ENCODE results near the gene ANKH.
"Not testable (repeated sequence)": the region's sequence is repeated elsewhere in the genome, so short reads cannot be mapped to it uniquely, and the experiment has no call there.

The ANKH gene

DNA sequence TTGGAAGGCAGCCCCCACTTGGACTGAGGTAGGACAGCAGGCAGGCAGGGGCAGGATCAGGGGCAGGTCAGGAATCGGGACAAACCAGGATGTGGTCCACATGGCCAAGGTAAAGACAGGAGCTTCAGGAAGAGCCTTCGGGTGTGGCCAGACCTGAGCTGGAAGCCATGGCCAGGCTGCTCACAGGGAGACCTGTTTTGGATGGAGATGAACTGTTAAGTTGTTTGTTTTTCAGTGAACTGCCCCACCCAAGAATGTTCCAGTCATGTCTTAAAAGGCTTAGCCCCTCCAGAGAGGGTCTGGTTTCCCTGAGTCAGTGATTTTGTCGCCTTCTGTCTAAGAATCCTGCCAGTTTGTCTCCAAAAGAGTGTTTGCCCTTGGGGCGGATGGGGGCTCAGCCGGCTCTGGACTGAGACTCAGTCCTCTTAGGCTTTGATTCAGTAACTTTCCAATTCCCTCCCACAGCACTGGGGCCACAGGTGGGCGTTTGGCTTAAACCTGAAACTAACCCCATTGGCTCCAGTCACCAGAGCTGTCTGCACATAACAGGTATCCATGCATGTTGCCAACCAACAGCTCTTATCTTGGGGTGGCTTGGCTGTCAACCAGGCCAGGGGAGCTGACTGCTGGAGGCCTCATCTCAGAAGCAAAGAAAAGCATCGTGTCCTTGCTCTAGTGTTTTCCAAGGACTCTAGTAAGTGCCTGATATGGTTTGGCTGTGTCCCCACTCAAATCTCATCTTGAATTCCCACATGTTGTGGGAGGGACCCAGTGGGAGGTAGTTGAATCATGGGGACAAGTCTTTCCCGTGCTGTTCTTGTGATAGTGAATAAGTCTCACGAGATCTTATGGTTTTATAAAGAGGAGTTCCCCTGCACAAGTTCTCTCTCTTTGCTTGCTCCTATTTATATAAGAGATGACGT lies 11.3 kb upstream of the ANKH start:
- no peak for DNase-seq

DNA sequence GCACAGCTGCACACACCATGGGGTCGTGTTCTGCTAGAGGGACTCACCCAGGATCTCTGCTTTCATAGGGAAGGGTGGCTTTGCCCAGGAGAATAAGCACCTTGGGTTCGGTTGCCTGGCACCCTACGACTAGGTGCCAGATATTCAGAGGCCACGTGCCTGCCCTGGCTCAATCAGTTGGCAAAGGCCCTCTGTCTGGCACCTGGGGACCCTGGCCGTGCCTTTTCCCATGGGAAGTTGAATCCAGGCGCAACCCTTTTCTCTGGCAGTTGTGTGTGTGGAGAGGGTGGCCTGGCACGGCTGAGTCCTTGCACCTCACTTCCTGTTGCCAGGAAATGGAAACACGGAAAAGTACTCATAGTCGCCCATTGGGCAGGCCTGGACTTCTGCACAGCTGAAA lies 10.2 kb upstream of the ANKH start:
- DNase-seq, result no peak

DNA sequence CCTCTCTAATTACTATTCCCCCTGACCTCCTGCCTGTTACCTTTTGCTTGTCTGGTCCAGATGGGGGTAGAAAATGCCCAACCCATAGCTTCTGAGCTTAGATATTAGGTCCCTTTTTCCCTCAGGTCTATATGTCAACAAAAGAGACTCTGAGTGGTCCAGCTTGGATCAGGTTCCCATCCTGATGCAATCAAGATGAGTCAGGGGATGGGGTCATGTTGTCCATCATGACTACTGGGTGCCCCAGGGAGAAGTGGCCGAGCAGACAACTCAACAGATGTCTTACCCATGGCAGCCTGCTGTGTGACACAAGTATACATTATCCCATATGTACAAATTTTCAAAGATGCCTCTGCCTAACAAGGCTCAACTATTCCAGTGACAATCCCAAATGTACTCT lies 9.1 kb upstream of the ANKH start:
- no peak for DNase-seq

DNA sequence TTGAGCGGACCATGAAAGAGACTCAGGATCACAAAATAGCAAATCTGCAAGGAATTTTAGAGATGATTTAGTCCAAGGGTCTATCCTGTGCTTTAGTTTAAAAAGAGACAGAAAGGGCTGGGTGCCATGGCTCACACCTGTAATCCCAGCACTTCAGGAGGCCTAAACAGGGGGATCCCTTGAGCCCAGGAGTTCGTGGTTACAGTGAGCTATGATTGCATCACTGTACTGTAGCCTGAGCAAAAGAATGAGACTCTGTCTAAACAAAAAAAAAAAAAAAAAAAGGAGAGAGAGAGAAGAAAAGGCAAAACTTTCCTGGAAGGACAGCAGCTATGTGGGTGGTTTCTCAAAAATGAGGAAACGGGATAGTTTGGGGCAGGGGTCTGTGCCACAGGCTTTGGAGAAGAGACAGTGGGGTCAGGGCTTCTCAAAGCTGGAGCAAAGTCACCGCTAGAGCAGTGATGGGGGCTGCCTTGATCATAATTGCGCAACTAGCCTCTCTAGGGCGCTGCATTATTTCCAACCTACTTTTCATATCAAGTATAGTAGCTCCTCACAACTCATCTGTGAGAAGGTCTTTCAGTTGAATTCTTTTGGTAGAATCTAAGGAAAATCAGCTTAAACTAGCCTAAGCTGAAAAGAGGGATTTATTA lies 8.5 kb upstream of the ANKH start:
- DNase-seq, result no peak

DNA sequence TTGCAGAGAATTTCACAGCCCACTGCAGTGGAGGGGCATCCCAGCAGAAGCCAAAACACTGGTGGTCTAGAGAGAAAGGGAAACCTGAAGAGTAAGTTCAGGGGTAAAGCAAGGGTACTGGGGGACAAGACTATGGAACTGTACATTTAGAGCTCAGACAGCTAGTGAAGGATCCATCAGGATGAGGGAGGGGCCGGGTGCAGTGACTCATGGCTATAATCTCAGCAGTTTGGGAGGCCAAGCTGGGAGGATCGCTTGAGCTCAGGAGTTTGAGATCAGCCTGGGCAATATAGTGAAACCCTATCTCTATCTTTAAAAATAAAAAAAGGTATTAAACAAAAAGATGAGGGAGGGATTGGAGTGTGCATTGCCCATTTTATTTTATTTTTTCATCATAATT lies 7.8 kb upstream of the ANKH start:
- no peak for DNase-seq

DNA sequence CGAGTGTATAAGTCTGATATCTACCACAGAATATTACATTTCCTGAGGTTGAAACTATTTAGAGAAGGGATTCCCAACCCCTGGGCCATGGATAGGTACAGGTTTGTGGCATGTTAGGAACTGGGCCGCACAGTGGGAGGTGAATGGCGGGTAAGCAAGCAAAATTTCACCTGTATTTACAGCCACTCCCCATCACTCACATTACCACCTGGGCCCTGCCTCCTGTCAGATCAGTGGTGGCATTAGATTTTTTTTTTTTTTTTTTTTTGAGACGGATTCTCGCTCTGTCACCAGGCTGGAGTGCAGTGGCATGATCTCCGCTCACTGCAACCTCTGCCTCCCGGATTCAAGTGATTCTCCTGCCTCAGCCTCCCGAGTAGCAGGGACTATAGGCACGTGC lies 6.6 kb upstream of the ANKH start:
- not testable (repeated sequence) for DNase-seq

DNA sequence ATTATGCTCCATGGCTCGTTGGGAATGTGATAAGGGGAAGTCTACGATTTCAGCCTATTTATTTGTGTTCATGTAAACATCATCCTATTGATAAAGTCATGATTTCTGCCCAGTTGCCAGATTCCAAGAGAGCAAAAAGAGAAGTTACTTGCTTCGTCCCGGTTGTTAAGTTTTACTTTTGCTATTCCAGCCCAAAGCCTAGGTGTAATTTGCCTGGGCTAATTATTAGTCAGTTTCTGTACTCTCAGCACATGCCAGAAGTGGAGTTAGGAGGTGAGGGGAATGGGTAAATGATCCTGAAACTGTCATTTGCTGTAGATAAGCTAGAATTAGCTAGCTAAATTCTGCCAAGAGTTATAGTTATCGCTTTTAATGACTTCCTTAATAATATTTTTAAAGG lies 4.5 kb upstream of the ANKH start:
- no peak for DNase-seq

DNA sequence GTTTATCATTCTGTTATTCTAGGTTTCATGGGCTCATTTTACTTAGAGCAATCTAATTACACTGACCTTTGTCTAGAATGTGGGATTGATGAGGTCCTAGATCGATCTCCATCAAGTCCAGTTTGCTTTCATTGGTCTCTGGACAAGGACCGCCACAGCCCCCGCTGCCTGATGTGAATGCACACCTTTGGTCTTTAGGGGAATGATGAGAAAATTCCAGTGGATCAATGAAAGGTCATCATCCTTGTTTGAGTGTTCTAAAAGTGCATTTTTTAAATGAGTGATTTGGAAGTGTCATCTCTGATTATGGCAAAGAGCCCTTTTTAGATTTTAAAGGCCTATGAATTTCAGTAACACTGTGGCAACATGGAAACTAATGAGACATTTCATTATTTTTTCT lies 2.2 kb upstream of the ANKH start:
- no peak for DNase-seq

DNA sequence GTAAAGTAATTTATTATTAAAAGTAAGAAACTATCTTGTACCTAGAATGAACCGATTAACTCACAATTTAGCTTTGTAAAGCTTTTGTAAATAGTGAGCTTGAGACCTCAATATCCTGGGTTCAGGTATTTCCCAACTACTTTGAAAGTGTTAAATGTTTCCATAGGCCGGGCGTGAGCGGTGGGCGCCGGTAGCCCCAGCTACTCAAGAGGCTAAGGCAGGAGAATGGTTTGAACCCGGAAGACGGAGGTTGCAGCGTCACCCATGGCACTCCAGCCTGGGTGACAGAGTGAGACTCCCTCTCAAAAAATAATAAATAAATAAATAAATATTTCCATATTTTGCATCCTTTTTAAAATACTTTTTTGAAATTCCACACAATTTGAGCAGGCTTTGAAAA lies 1.5 kb upstream of the ANKH start:
- no peak for DNase-seq

DNA sequence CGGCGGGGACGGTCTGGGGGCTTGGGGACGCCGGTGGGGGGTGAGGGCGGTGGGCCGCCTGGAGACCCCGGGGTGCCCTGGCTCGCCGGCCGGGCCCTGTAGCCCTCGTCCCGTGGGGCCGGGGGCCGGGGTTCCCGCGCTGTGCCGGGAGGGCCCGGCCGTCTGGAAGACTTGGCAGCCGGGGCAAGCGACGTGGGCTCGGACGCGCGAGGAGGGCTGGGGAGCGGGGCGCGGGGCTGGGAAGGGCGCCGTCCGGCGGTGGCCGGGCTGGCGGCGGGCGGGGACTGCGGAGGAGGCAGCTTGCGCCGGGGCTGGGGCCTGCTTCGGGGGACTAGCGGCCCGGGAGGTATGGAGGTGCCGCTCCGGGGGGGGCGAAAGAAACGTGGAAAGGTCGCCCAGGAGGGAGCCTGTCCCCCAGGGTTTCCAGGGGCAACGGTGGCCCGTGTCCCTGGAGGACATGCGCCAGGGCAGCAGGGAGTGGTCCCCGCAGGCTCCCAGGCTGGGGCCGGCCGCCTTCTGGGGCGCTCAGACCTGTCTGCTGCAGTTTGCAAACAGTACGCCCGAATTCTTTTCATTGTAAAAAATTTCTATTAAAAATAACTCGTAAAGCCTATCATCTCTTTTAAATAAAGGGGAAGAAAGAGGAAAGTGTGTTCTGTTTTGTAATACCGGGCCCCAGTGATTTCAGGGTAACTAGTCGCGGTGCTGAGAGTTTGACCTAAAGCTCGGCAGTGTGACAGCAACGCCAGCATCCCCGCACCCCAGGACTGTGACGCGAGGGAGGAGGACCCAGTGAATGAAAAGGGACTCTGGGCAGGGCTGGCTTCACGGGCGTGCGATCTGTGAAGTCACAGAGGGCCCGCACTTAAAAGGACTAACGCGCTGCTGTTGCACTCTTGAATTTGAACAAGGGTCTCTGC lies 752 bp upstream of the ANKH start:
- DNase-seq, result peak; percentile 73

DNA sequence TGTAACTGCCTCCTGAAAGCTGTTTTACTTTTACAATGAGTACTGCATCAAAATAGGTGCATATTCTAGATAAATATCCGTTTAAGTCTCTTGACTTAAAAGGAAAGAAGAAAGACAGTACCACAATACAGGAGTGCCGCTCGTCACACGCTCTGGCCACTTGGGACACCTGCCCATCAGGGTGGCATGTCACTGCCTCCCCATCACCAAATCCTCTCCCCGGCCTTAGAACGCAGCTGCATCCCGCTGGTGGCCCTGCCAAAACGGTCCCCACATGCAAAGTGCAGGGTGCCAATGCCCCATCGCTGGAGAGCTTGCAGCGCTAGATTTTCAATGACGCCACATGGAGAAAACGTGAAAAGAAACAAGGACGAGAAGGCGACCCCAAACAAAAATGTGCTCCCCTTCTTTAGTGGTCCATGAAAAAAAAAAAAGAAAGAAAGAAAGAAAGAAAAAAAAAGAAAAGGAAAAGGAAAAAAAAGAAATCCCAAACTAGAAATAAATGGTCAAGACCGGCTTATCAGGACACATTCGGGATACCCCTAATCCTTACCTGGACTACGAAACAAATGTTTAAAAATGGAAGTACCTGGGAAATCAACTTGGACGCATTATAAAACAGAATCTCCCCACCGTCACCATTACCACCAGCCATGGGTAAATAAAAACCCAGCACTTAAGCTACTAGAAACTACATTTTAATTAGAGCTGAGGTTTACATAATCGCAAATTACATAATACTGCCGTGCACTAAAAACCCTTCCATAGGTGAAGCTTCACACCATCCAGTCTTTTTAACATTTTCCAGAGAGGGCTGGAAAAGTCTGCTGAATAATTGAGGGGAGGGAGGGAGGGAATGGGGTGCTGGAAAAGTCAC lies 1.0 kb downstream of the ANKH start:
- DNase-seq, result peak; percentile 59

DNA sequence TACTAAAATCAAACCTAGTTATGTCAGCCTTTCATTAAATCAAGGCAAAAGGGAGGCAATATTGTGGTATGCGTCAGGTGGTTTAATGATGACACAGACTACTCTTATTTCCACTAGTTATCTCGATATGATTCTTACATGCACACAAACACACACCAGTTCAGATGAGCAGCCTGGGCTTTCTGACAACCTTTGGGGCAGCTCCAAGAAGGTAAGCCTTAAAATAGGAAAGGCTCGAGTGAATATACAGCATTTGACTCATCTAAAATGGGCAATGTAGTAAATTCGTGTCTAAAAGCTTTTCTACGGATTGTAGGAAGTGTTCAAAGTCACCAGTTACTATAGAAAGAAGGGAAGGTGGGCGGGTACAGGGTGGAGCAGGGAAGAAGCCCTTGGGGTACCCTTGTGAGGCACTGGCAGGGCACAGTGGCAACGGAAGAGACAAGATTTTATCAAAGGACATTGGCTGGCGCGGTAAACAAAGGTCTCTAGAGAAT lies 1.9 kb downstream of the ANKH start:
- no peak for DNase-seq

DNA sequence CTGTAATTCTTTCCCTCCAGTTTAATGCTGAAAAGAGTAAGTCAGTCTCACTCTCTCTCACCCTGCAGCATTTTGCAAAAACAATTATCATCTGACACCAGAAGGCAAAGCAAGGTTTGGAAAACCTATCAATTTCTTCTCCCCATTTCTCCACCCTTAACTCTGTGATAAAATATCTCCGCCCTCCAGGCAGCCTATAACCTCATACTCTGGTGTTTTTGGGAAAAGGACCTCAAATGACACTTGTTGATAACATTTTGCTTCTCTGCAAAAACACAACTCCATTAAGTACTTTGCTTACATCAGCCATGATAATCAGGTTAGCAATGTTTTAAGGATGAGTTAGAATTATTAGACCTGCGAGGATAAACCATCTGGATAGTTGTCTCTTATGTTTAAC lies 2.3 kb downstream of the ANKH start:
- no peak for DNase-seq

DNA sequence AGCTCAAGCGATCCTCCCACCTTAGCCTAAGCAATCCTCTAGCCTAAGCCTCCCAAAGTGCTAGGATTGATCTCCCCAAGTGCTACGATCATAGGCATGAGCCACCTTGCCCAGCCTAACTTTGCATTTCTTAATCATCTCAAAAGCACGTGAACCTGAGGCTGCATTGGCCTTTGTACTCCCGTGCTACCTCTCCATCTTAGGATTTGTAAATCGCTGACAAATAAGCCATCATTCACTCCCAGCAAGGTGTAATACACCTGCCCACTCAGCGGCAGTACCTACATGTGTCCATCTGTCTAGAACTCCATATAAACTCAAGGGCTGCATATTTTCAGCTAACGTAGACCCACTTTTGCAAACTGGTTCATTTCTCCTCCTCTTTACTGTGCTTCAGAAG lies 2.8 kb downstream of the ANKH start:
- no peak for DNase-seq

DNA sequence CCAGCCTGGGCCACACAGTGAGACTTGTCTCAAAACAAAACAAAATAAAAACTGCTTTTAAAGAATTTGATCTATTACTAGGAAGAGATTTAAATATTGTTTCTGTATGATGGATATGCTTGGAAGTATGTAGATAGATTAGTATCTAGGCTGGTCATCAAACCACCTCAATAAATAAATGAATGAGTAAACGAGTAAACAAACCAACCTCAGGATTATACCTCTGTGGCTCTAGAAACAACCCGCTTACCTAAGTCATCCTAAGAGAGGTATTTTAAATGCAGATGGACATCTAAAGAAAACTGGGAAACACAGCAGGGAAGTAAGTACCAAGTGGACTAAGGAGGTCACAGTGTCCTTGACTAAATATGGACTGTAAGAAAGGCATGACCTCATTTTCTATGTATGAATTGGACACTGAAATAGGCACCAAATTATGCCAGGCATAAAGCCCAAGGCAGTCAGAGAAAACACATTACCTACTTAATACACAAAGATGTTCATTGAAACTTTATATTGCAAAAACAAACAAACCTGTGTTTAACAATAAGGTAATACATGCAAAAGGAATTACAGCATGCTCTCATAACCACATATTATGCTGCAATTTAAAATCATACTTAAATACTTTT lies 7.3 kb downstream of the ANKH start:
- no peak for DNase-seq

DNA sequence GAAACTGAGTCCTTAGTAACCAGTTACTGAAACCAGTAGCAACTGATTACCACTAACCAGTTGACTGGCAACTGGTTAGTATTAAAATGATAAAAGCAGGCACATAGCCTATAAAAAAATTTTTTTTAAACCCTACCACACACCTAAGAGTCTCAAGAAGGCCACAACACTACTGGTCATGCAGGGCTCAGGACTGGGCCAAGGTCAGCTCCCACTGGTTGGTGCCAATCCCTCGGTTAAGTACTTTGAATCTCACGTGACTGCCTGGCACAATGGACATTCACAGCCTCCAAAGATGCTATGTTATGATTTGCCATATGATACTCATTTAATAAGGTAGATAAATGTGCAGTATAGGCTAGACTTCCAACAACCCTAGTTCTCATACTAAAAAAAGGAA lies 8.5 kb downstream of the ANKH start:
- DNase-seq, result no peak

DNA sequence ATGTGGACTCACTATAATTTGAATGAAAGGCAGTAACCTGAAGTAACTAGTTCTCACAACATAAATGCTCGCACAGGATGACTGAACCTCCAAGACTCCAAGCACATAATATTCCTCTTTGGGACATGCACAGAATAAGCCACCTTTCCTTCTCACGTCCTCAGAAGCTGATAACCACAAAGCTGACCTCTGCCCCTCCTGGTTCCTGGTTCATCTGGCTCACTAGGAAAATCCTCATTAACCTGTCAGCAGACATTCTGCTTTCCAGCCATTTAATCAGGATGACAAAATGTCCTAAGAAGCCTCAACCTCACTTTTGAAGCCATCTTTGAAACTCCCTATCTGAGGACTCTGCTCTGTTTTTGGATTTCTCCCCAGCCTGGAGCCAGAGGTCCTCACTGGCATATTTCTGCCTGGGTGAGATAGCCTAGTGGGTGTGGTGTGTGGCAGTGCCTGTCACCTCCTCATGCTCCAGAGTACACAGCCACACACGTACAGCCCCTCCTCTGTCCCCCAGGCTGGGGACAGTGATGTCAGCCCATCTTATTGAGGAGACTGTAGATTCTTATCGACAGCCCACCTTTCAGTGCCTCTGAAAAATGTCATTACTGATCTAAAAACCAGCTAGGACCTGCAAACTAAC lies 10.3 kb downstream of the ANKH start:
- no peak for DNase-seq

DNA sequence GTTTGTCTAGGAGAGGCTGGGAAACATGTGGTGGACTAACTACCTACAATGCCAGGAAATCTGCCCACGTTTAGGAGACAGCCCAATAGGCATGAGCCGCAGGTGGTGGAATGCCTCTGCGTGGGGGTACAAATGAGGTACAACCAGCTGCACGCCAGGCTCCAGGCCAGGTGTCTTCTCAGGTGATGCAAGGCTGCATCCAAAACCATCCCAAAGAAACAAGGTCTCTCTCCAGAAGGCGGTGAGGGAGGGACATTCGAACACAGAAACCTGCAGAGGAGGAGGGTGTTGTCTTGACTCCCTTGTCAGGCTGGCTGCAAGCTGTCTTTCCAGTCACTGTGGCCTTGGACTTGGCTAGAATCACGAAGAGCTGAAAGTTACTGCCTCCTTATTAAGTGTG lies 11.6 kb downstream of the ANKH start:
- no peak for DNase-seq

DNA sequence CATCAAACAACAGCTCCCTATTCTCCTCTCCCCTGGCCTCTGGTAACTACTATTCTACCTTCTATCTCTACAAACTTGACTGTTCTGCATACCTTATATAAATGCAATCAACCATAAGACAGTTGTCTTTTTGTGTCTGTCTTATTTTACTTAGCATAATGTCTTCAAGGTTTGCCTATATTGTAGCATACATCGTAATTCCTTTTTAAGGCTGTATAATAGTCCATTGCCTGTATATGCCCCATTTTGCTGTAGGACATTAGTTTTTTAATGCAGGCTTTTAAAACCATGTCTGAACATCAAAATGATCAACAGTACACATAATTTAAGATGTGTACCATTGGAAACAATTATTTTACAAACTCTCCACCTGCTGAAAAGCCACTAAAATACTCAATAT lies 12.4 kb downstream of the ANKH start:
- DNase-seq, result no peak

DNA sequence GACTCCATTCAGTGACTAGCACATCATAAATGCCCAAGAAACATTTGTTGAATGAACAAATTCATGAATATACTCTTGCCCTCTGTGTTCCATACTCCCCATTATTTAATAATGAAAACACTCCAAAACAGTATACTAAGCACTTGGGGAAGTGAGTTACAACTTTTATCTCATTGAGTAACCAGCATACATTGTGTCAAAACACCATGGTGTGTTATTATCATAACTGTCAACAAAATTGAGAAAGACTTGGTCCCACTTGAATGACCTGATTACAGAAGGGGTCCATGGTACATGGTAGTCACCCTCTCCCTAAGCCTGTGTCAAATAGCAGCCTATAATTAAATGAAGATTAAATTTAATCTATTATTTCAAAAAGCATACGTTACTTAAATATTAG lies 16.2 kb downstream of the ANKH start:
- DNase-seq, result no peak

DNA sequence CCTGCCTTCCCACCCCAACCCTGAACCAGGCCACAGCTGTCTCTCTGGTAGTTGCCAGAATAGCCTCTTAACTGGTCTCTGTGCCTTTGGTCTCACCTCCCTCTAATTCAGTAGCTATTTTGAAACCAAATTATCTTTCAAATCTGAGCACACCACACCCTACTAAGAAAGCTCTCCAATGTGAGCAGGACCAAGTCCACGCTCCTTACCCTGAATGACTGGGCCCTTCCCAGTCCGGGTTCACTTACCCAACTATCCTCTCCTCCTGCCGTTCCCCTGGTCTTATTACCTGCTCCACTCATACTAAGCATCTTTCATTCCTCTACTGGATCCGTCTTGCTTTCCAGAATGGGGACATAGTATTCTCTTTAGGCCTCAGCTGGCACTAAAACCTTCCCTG lies 16.8 kb downstream of the ANKH start:
- DNase-seq, result no peak
